SHP77 treated with DMSO at 0.1 percent for 48 hours (cell line): ENCODE measurements around the gene GPC6.

Experiments used
- DNase-seq: peaks from one replicate; lab custom pipeline; 2025; lab: John Stamatoyannopoulos, UW

GPC6 gene

DNA sequence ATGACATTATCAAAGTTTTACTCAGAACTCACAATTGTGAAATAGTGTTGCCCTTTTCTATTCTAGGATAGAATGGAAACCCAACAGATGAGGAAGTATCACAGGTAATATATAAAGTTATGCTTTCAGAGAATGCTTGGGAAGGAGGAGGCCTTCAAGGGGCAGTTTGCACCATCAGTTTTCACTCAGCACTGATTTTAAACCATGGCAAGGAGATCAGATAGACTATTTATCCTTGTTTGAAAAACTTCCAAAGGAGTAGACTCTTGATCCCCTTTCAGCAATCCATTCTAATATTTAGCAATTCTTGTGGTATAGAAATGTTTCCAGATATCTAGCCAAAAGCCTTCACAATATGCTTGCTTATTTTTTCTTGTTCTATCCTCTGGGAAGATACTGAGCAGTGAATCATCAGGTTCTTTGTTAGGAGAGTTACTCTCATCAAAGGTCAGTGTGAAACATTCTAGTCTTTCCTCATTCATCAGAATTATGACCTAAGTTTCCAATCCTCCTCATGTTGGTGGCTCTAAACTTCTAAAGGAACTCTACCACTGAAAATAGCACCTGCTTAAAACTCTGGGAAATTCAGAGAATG is 3.8 kb downstream of the GPC6 start:
- no peak for DNase-seq

GRCh38 chr13:93231867-93232266 is 5.3 kb downstream of the GPC6 start:
- DNase-seq: no peak

- no peak for DNase-seq
Measured at GRCh38 chr13:93233997-93234416, 7.4 kb downstream of the GPC6 start.

GRCh38 chr13:93234459-93234858 is 7.9 kb downstream of the GPC6 start:
- no peak for DNase-seq

DNA sequence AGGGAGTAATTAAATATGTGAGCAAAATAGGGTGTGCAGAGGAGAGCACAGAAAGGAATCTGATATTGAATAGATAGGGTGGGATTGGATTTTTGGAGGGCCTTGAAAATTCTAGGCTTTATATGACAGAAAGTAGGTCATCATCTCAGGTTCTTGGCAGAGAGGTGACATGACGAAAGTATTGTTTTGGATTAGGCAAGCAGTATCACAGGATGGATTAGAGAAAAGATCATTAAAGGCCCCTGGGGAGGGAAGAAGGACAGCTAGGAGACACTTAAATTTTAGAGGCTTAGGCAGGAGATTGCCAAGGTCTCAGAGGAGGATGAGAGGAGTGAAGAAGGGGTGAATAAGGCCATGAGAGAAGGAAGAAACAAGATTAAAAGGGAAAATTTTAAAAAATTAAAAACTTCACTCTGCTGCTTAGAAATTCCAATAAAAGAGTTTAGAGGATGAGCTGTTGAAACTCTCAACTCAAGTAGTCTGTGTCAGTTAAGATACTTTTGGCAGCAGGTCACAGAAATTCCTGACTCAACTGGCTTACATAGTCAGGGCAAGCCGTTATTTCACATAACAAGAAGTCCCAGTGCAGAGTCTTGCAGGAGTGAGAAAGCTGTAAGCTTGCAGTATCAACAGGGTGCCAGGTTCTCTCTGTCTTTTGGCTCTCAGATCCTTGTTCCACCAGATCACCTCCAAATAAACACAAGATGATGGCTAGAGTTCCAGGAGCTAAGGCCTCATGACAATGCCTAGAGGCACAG is 8.8 kb downstream of the GPC6 start:
- no peak for DNase-seq

DNA sequence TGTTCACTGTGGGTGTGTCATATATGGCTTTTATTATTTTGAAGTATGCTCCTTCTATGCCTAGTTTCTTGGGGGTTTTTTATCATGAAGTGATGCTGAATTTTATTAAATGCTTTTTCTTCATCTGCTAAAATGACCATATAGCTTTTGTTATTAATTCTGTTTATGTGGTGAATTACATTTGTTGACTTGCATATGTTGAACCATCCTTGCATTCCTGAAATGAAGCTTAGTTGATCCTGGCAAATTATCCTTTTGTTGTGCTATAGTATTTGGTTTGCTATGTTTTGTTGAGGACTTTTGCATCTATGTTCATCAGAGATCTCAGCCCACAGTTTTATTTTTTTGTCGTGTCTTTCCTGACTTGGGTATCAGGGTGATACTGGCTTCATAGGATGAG is 12.1 kb downstream of the GPC6 start:
- no peak for DNase-seq

GRCh38 chr13:93243375-93244063 is 16.9 kb downstream of the GPC6 start:
- no peak for DNase-seq

- no peak for DNase-seq
Measured at GRCh38 chr13:93244141-93244917, 17.7 kb downstream of the GPC6 start.

- no peak for DNase-seq
Measured at GRCh38 chr13:93244918-93245280, 18.3 kb downstream of the GPC6 start.

GRCh38 chr13:93246069-93246468 is 19.5 kb downstream of the GPC6 start:
- no peak for DNase-seq

- peak; percentile 82 for DNase-seq
Measured at GRCh38 chr13:93248627-93249047, 22.0 kb downstream of the GPC6 start.

GRCh38 chr13:93249364-93250306 is 23.0 kb downstream of the GPC6 start:
- DNase-seq: no peak

DNA sequence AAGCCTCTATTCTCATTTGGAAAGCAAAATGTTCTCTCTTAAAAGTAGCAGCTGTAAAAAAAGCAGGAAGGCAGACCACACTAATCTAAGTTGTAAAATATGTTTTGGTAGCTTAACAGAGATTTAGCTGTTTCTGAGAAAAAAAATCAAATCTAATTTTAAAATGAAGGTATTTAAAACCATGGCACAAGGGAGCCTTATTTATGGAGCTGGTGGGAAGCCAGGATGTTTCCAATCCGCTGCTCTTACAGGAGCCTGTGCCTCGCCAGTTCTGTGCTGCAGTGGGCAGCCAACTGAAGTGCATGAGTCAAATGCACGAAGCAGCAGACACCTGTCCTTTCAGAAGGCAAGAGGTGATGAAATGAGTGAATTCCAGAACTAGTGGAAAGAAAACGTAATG is 28.2 kb downstream of the GPC6 start:
- DNase-seq: no peak

DNA sequence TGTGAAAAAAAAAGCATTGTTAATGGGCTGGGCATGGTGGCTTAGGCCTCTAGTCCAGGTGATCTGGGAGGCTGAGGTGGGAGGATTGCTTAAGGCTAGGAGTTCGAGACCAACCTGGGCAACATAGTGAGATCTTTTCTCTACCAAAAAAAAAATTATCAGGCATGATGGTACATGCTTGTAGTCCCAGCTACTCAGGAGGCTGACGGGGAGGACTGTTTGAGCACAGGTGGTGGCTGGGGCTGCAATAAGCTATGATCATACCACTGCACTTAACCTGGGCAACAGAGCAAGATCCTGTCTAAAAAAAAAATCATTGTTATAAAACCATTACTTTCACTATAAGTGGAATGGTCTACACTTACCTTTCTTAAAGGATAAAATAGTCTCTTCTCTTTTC is 30.4 kb downstream of the GPC6 start:
- DNase-seq: no peak

GRCh38 chr13:93259527-93260080 is 33.0 kb downstream of the GPC6 start:
- no peak for DNase-seq

DNA sequence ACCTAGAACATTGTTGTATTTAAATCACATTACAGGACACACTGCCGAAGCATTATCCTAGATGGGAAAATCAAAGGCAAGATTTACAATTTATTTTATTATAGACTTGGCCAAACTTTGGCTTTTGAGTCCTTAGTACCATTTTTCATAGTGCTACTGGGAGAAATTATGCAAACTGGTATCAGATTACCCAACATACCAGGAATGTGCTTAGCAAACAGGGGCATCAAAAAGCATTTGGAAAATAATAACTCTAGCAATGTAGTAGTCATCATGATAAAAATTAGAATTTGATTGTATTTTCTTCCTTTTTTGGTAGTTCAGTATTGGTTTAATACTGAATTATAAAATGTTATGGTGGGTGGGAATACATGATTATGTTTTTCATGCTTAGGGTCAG is 34.0 kb downstream of the GPC6 start:
- DNase-seq: no peak

DNA sequence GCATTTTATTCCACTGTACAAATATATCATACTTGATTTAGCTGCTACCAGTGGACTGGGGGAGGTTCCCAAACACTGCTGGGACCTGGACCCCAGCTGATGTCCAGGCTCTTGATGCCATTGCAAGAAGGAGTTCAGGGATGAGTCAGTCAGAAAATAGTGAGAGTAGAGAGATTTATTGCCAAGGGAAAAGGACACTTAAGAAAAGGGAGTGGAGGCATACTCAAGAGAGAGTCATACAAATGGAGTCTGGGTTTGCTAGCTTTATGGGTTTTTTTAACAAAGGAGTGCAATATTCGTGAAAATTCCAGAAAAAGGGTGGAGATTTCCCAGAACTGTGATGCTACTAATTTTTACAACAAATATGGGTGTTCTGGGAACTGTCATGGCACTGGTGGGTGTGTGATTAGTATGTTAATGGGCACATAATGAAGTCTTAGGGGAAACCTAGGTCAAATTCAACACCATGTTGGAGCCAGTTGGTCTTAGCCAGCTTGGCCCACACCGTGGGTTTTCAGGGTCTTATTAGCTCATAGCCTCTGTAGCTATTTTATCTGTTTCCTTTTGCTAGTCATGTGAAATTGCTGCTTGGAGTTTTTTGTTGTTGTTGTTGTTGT is 36.2 kb downstream of the GPC6 start:
- DNase-seq: no peak

DNA sequence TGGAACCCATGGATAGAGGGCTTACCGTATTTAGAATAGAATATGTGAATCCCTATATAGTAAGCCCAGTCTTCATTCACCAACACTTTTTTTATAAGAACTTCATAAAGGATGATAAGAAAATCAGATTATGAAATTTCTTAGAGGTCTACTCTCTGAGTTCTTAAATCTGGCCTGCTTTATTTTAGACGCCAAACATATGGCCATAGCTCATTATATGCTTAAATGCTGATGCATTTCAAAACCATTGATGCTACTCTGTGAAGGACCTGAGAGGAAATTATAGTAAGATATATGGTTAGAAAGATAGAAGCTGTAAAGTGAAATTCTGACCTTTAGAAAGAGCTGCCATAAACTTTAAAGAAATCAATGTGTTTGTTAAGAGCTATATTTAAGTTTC is 38.3 kb downstream of the GPC6 start:
- no peak for DNase-seq

DNA sequence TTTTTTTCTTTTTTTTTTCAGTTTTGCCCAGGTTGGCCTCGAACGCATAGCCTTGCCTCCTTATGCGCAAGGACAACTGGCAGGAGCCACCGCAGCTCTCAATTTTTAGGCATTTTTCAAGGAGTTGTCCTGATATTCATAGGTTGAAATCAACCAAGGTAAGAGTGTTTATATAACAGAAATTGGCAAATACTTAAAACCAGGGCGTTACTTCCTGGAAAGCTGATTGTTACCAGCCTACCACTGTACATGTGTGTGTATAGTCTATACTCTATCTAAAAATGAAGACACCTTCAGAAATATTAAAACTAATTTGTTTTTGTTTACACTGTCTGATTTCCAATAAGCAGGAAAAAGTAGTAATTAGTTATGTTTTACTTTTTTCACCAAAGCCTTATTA is 39.2 kb downstream of the GPC6 start:
- no peak for DNase-seq

DNA sequence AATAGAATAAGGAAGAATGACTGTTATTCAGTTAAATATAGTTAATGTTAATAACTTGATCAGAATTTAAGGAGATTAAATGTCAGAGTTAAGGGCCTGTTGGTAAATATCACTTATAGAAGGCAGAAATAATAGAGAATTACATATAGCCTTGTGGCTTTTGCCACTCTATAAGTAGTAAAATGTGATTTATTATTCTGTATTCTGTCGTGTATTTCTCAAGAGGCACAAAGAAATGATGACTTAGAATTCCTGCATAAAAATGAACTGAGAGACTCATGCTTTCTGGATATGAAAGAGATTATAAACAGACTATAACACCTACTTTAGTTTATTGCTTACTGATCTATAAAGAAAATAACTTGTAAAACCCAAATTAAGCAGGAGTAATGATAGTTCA is 40.1 kb downstream of the GPC6 start:
- DNase-seq: no peak
